Kidney epithelial cell (primary cell): Measurements from ENCODE around the gene RASGRP3. TPM values are rescaled to one million over a fixed set of nuclear protein-coding genes. Genes with fewer than 3 reads are reported as not detected.

Experiments
- DNase-seq: peaks from one replicate; pipeline ENCODE4 v3.0.0-alpha.2; 2010; ENCODE audit warnings: low read depth
- H3K27me3 ChIP-seq: 2 replicates; pipeline ENCODE4 v1.6.0; 2011; ENCODE audit warnings: low read length; ENCODE audit not compliant: control insufficient read depth, insufficient read depth
- H3K36me3 ChIP-seq: 2 replicates; pipeline ENCODE4 v1.5.1; 2011; ENCODE audit warnings: low read length; ENCODE audit not compliant: control insufficient read depth, insufficient read depth
- H3K4me3 ChIP-seq: 2 replicates; pipeline ENCODE4 v1.5.1; 2011; ENCODE audit warnings: low read depth, mild to moderate bottlenecking, control low read depth, low read length
- total RNA-seq: library from RNA; depleted of rRNA; stranded (reverse); fragments of >200 nt; gene quantifications from 2 replicates; pipeline ENCODE4 v1.2.3, GENCODE V29; 2015
- TF ChIP-seq, protein P1 (sequence below): IDR thresholded peaks from 2 replicates; pipeline ENCODE4 v1.5.1; 2011; ENCODE audit warnings: mild to moderate bottlenecking, moderate library complexity, low read length, control low read depth, inconsistent platforms; ENCODE audit not compliant: insufficient read depth, poor library complexity, severe bottlenecking

RASGRP3 gene
- total RNA-seq, 1 donor from 2014 or later, result 17.6 TPM

DNA sequence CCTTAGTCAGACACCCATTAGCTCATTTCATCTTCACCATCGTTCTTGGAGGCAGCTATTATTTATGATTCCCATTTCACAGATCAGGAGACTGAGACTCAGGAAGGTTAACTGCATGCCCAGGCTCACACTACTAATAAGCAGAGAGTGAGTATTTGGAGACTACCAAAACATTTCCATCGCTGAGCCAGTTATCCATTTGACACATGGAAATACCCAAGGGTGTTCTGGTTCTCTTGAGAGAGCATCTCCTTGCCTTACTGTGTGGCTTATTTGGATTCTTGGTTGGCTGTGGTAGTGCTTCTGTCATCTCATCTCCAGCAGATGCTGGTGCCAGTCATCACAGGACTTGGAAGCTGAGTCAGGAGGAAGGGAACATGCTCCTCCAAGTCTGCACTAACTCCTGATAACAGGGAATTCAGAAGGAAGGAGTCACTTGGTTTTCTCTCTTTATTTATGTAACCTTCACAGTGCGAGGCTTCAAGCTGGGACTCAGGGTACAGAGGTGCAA lies 55.2 kb downstream of the RASGRP3 start:
- Histone ChIP-seq H3K4me3 (no peak overlapping the region), H3K36me3 (no peaks in the 10 kb centered on the region), H3K27me3 (no peaks in the 10 kb centered on the region)
- TF ChIP-seq, protein P1, sequence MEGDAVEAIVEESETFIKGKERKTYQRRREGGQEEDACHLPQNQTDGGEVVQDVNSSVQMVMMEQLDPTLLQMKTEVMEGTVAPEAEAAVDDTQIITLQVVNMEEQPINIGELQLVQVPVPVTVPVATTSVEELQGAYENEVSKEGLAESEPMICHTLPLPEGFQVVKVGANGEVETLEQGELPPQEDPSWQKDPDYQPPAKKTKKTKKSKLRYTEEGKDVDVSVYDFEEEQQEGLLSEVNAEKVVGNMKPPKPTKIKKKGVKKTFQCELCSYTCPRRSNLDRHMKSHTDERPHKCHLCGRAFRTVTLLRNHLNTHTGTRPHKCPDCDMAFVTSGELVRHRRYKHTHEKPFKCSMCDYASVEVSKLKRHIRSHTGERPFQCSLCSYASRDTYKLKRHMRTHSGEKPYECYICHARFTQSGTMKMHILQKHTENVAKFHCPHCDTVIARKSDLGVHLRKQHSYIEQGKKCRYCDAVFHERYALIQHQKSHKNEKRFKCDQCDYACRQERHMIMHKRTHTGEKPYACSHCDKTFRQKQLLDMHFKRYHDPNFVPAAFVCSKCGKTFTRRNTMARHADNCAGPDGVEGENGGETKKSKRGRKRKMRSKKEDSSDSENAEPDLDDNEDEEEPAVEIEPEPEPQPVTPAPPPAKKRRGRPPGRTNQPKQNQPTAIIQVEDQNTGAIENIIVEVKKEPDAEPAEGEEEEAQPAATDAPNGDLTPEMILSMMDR, result no peak
- DNase-seq, result no peak

DNA sequence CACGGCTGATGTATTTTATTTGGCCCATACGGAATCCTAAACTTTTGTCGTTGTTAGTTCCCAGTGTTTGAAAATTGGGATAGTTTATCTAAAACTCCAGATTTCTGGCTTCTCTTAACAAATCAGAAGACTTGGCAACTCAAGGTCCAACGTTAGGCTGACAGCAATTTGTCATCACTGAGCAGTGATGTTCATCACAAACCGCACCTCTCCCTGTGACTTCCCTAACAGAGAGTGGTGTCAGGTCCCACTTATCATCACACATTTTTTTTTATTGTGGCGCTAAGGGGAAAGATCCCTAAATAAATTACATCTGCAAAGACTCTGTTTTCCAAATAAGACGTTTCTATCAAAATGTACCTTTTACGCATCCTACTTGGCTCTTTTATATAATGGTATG lies 55.7 kb downstream of the RASGRP3 start:
- H3K27me3 ChIP-seq, result no peaks in the 10 kb centered on the region
- no peaks in the 10 kb centered on the region for H3K36me3 ChIP-seq
- no peak for DNase-seq
- no peak overlapping the region for H3K4me3 ChIP-seq
- TF ChIP-seq, protein P1, result no peak

DNA sequence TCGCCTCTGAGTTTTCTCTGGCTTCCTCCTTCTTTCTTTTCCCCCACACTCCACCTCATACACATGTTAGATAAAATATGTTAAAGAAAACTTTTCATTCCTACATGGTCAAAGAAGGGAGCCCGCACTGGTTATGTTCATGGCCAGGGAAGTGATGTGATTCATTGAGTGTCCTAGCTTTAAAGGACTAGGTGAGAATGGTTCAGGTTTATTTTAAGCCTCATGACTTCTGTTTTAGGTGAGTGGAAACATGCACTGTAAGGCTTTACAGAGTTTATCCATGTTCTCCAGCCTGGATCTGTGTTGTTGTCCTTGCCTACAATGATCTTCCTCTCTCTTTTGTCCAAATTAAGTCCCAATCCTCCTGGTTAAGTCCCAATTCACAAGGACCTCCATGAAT lies 56.5 kb downstream of the RASGRP3 start:
- TF ChIP-seq, protein P1, result no peak
- Histone ChIP-seq H3K36me3 (no peaks in the 10 kb centered on the region), H3K4me3 (no peak overlapping the region), H3K27me3 (no peaks in the 10 kb centered on the region)
- DNase-seq, result no peak

DNA sequence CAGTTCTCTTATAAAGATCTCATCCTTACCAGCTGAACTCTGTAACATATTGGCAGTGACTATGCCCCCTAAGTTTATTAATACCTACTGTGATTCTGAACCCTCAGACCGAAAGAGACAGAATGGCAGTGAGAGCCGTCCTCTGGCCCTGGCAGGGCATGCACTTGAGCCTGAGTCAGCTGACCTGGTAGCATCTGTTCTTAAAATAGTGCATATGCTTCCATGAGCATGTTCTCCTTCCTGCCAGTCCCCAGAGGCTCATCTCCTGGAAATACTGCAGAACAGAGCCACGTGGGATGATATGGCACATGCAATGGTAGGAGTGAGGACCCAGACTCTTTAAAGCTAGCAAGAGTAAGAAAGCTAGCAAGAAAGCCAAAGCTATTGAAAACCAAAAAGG lies 59.0 kb downstream of the RASGRP3 start:
- DNase-seq, result no peak
- no peak overlapping the region for H3K4me3 ChIP-seq
- H3K36me3 ChIP-seq, result no peaks in the 10 kb centered on the region
- TF ChIP-seq, protein P1, result no peak
- H3K27me3 ChIP-seq, result no peaks in the 10 kb centered on the region

DNA sequence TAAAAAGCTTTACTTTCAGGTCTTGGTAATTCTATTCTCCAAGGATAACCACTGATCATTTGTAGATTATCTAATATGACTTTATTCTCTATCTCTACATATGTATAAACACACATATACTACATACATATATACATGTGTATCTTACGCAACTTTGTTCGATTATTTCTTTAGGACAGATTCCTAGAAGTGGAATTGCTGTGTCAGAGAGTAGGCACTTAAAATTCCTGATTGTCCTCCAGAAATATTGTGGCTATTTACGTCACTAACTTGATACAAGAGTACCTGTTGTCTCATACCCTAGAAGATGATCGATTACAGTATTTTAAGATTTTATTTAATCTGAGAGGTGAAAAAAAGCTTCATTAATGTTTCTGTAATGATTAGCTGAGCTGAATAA lies 64.8 kb downstream of the RASGRP3 start:
- DNase-seq, result no peak
- Histone ChIP-seq H3K4me3 (no peak overlapping the region), H3K36me3 (no peaks in the 10 kb centered on the region), H3K27me3 (no peaks in the 10 kb centered on the region)
- TF ChIP-seq, protein P1, result no peak

DNA sequence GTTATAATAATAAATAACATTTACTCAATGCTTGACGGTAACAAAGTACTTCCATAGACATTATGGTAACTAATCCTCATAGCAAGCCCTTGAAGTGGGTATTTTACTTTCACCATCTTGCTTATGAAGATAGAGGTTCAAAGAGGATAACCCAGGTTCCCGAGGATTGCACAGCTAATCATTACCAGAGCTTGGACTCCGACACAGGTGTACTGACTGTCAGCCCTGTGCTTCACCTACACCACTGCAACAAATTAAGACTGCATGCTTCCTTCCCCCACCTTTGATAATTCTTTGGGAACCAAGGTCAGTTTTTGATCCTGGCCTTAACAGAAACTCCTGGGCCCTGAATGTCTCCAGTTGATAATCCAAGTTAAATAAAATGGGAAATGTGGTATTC lies 73.8 kb downstream of the RASGRP3 start:
- H3K36me3 ChIP-seq, result no peaks in the 10 kb centered on the region
- no peak for DNase-seq
- TF ChIP-seq, protein P1, result no peak
- no peak overlapping the region for H3K4me3 ChIP-seq
- H3K27me3 ChIP-seq, result no peaks in the 10 kb centered on the region
